22Rv1 (cell line): ENCODE results near the gene NT5C3B.

Source experiments
- CTCF ChIP-seq: fragments of 450-650 bp; IDR thresholded peaks from 2 replicates; pipeline ENCODE4 v1.5.1; 2017; ENCODE audit warnings: mild to moderate bottlenecking
- ZFX ChIP-seq: fragments of 450-650 bp; IDR thresholded peaks from 2 replicates; pipeline ENCODE4 v1.6.1; 2017; ENCODE audit warnings: antibody characterized with exemption, borderline replicate concordance

GRCh38 chr17:41811549-41812380 is 24.3 kb downstream of the NT5C3B start, which contains the start of gene P3H4:
- TF ChIP-seq CTCF = peak; percentile 93
- TF ChIP-seq ZFX = no peak
